SH-SY5Y (cell line): ENCODE data around the gene EPHB2.

ENCODE experiments used
- GATA2 ChIP-seq: IDR thresholded peaks from 2 replicates; pipeline ENCODE4 v1.6.1; 2011; ENCODE audit warnings: mild to moderate bottlenecking, low read depth, low read length
- GATA3 ChIP-seq: IDR thresholded peaks from 2 replicates; pipeline ENCODE4 v1.6.1; 2011; ENCODE audit warnings: low read depth, mild to moderate bottlenecking, low read length, moderate library complexity

DNA sequence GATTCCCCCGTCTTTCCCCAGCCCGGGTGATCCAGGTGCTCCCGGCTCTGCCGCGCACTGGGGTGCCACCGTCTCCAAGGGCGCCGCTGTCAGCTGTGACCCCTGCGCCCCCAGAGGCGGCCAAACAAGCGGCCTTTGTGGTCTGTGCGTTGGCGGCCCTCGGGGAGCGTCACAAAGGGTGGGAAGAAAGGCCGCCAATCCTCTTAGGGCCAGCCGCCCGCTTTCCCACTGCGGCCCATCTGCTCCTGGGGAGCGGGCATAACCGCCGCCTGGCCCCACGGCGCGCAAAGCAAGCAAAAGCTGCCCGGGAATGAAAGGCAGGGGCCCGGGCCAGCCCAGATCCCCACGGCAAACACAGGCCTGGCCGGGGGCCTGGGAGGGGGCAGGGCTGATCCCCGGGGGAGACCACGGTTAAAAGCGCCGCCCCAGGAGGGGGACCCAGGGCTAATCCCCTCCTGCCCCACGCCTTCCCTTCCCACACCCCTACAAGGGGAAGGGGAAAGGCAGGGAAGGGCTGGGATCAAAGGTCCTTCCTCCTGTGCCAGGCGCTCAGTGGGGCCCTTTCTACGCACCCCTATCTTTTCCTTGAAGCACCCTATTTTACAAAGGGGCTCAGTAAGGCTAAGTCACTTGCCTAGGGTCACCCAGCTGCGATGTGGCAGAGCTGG lies 33.6 kb upstream of the EPHB2 start:
- TF ChIP-seq GATA2 (no peak), GATA3 (no peak)
